HG03139 (cell line): Measurements from ENCODE around the gene TYRO3.

Experiments used
- ATAC-seq: cut with Tn5 transposase; IDR thresholded peaks from one replicate; pipeline ENCODE4 v1.9.1; 2021; ENCODE audit not compliant: unreplicated experiment

The TYRO3 gene

GRCh38 chr15:41558400-41559238 is at the start of gene TYRO3:
TSS of gene TYRO3 (plus strand) at chr15:41559212. CDS start at chr15:41559258, 46 bp downstream.
- ATAC-seq, result no peak

- ATAC-seq, result no peak
These were observed 48.3 kb upstream of the TYRO3 start for GRCh38 chr15:41510728-41511127.

- ATAC-seq, result no peak
These were observed 47.6 kb upstream of the TYRO3 start for GRCh38 chr15:41511331-41511898.

- ATAC-seq, result no peak
These were observed 47.1 kb upstream of the TYRO3 start for GRCh38 chr15:41511899-41512369.

GRCh38 chr15:41512512-41512939 is 46.5 kb upstream of the TYRO3 start:
- no peak for ATAC-seq

- ATAC-seq, result no peak
These were observed 46.0 kb upstream of the TYRO3 start for GRCh38 chr15:41512940-41513505.

GRCh38 chr15:41513506-41514227 is 45.3 kb upstream of the TYRO3 start, which contains the start of gene LTK:
TSS of gene LTK (minus strand) at chr15:41513827. CDS start at chr15:41513709, 118 bp downstream.
- ATAC-seq, result no peak

GRCh38 chr15:41517895-41518449 is 41.0 kb upstream of the TYRO3 start:
- ATAC-seq, result no peak

- no peak for ATAC-seq
These were observed 38.4 kb upstream of the TYRO3 start for GRCh38 chr15:41520636-41521035.

GRCh38 chr15:41521614-41522013 is 37.4 kb upstream of the TYRO3 start:
- no peak for ATAC-seq

- no peak for ATAC-seq
These were observed 35.9 kb upstream of the TYRO3 start for GRCh38 chr15:41523097-41523496.

- no peak for ATAC-seq
These were observed 28.6 kb upstream of the TYRO3 start for GRCh38 chr15:41530363-41530956.

GRCh38 chr15:41535544-41535943 is 23.5 kb upstream of the TYRO3 start:
- no peak for ATAC-seq

- no peak for ATAC-seq
These were observed 22.1 kb upstream of the TYRO3 start for GRCh38 chr15:41536866-41537265.

- ATAC-seq, result no peak
These were observed 15.5 kb upstream of the TYRO3 start for GRCh38 chr15:41543521-41543870.

- ATAC-seq, result no peak
These were observed 14.4 kb upstream of the TYRO3 start for GRCh38 chr15:41544650-41545015.

- no peak for ATAC-seq
These were observed 13.8 kb upstream of the TYRO3 start for GRCh38 chr15:41545218-41545617.

GRCh38 chr15:41546851-41547786 is 11.9 kb upstream of the TYRO3 start:
- no peak for ATAC-seq

GRCh38 chr15:41550066-41550775 is 8.8 kb upstream of the TYRO3 start:
- ATAC-seq, result no peak
